Ovary (tissue), 3 donors: Measurements from ENCODE around the gene SLC25A42.

ENCODE experiments used
- POLR2A ChIP-seq: fragments of 450-650 bp; IDR thresholded peaks from one replicate; pipeline ENCODE4 v1.6.1; 2017; ENCODE audit warnings: antibody characterized with exemption, mild to moderate bottlenecking, moderate library complexity
- TF ChIP-seq, protein P1 (sequence below), 3 donors: fragments of 450-650 bp in 2 of 3; fragments of 200-600 bp in 1 of 3; IDR thresholded peaks; one replicate each; pipeline versions ENCODE4 v1.5.1 to v1.8.0; 2016 to 2022; ENCODE audit warnings: antibody characterized with exemption in 3 of 3, mild to moderate bottlenecking in 1 of 3
- donor health status: DM: no; HTN: no; CAD: no.

DNA sequence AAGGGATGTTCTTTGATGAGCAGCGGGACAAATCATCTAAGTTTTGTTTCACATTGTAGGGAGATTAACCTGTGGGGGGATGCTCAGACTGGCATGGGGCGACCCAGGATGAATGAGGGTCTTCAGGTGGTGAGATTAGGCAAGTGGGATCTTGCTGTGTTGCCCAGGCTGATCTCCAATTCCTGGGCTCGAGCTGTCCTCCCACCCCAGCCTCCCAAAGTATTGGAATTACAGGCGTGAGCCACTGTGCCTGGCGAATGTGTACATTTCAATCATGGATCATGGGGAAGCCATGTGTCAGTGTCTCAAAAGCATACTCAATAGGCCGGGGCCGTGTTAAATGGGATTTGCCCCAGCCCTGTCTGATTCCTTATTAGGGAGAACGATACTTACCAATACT, 8.1 kb downstream of the SLC25A42 start:
- TF ChIP-seq, protein P1, sequence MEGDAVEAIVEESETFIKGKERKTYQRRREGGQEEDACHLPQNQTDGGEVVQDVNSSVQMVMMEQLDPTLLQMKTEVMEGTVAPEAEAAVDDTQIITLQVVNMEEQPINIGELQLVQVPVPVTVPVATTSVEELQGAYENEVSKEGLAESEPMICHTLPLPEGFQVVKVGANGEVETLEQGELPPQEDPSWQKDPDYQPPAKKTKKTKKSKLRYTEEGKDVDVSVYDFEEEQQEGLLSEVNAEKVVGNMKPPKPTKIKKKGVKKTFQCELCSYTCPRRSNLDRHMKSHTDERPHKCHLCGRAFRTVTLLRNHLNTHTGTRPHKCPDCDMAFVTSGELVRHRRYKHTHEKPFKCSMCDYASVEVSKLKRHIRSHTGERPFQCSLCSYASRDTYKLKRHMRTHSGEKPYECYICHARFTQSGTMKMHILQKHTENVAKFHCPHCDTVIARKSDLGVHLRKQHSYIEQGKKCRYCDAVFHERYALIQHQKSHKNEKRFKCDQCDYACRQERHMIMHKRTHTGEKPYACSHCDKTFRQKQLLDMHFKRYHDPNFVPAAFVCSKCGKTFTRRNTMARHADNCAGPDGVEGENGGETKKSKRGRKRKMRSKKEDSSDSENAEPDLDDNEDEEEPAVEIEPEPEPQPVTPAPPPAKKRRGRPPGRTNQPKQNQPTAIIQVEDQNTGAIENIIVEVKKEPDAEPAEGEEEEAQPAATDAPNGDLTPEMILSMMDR (IDR thresholded peaks at IDR 0.05) = no peak
- TF ChIP-seq POLR2A = no peak
